ENCODE data around the gene GRAMD1B.

GRAMD1B gene

DNA sequence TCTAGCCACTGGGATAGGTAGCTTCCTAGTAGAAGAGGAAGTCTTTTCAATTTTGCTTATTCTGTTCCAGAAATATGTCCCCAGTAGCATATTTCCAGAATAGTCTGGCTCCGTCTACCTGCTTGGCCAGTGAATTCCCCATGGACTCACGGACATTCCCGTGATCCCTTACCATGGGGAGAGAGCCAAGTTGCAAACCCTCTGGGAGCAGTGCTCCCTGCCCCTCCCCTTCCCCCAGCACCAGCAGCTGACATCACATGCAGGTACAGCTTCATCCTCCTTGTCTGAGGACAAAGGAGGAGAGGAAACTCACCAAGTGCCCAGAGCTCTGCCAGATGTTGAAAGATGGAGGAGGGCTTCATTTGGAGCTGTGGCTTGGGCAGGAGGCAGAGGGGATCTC lies 61.2 kb downstream of the GRAMD1B start:
- no peak for DNase-seq (ENCODE audit: low read depth)
- H3K4me3 ChIP-seq (ENCODE audit: low read depth, low read length) = no peak overlapping the region
- TF ChIP-seq, protein P1, sequence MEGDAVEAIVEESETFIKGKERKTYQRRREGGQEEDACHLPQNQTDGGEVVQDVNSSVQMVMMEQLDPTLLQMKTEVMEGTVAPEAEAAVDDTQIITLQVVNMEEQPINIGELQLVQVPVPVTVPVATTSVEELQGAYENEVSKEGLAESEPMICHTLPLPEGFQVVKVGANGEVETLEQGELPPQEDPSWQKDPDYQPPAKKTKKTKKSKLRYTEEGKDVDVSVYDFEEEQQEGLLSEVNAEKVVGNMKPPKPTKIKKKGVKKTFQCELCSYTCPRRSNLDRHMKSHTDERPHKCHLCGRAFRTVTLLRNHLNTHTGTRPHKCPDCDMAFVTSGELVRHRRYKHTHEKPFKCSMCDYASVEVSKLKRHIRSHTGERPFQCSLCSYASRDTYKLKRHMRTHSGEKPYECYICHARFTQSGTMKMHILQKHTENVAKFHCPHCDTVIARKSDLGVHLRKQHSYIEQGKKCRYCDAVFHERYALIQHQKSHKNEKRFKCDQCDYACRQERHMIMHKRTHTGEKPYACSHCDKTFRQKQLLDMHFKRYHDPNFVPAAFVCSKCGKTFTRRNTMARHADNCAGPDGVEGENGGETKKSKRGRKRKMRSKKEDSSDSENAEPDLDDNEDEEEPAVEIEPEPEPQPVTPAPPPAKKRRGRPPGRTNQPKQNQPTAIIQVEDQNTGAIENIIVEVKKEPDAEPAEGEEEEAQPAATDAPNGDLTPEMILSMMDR (IDR thresholded peaks at IDR 0.05; ENCODE audit: low read depth, low read length, missing control alignments) = no peak

DNA sequence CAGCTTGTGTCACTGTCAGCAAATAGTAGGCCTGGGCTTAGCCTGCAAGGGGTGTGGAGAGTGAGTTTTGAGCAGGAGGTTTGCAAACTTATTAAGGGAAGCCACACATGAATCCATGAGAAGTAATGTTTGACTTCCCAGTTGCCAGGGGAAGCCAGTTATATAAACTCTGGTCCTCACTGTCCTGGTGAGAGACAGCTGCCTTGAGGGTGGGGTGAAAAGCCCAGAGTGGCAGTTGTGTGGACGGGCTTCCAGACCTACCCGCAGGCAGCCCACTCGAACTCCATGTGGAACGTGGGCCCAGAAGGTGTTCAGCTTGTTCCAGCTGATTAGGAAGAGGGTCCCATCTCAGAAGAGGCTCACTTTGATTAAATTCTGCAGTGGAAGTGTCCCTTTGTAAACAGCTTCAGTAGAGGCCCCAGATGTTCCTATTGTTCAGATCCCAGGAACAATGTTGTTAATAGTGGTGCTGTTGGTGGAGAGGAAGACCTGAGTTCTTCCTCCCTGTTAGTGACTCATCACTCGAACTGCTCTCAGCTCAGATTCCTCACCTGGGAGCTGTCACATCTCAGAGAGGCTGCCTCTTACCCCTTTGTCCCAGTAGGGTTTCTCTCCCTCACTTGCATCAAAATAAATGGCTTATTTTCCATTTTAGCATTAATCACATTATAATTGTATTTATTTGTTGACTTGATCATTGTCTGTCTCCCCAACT lies 63.4 kb downstream of the GRAMD1B start:
- H3K4me3 ChIP-seq (ENCODE audit: low read depth, low read length) = no peak overlapping the region
- TF ChIP-seq, protein P1 (IDR thresholded peaks at IDR 0.05; ENCODE audit: low read depth, low read length, missing control alignments) = no peak
- no peak for DNase-seq (ENCODE audit: low read depth)

DNA sequence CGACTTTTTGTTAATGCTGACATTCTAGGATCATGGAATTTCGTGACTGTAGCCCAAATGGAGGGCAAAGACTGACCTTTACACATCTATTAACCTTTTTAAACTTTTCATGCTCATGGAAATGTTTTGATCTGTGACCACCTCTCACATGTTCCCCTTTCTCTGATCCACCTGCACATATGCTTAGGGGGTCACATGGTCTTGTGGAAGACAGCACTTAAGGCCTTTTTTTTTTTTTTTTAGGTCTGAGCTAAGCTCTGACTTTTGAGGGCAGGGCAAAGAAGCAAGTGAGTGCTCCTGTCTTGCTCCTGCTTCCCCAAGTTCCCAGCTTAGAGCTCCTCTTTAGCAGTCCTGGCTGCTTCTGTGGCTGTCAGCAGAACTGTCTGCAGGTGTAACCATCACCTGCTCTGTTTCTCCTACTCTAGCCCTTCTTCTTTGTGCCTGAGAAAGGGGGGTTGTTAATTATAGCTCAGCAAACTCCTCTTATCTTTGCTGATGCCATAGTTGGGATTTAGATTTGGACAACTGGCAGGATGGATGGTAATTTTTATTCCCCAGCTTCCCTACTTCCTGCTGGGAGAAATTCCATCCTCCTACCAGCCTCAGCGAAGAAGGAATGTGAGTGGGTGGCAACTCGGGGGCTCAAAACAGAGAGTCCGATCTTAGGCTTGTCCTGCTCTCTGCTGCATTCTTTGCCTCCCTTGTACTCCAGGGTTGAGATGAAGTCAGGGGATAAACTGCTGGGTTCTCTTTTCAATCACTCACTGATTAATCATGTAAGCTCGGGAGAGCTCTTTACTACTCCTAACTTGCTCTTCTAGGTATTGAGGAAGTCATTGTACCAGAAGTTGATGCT lies 64.4 kb downstream of the GRAMD1B start:
- DNase-seq (ENCODE audit: low read depth) = no peak
- TF ChIP-seq, protein P1 (IDR thresholded peaks at IDR 0.05; ENCODE audit: low read depth, low read length, missing control alignments) = no peak
- no peak overlapping the region for H3K4me3 ChIP-seq (ENCODE audit: low read depth, low read length)

DNA sequence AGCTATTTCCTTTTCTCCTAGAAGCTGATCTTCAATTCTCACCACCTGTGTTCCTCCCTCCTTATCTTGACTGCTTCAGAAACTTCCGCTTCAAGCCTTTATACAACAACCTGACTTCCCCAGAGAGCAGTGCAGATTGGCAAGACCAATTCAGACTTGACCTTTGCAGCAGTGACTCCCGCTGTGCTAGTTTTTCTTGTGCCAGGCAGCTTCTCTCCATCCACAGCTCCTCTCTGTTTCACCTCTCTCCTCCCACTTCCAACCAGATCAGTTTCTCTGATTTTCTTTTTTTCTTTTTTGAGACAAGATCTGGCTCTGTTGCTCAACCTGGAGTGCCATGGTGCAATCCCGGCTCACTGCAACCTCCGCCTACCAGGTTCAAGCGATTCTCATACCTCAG lies 74.3 kb downstream of the GRAMD1B start:
- DNase-seq (ENCODE audit: low read depth) = no peak
- TF ChIP-seq, protein P1 (IDR thresholded peaks at IDR 0.05; ENCODE audit: low read depth, low read length, missing control alignments) = no peak
- H3K4me3 ChIP-seq (ENCODE audit: low read depth, low read length) = no peak overlapping the region

DNA sequence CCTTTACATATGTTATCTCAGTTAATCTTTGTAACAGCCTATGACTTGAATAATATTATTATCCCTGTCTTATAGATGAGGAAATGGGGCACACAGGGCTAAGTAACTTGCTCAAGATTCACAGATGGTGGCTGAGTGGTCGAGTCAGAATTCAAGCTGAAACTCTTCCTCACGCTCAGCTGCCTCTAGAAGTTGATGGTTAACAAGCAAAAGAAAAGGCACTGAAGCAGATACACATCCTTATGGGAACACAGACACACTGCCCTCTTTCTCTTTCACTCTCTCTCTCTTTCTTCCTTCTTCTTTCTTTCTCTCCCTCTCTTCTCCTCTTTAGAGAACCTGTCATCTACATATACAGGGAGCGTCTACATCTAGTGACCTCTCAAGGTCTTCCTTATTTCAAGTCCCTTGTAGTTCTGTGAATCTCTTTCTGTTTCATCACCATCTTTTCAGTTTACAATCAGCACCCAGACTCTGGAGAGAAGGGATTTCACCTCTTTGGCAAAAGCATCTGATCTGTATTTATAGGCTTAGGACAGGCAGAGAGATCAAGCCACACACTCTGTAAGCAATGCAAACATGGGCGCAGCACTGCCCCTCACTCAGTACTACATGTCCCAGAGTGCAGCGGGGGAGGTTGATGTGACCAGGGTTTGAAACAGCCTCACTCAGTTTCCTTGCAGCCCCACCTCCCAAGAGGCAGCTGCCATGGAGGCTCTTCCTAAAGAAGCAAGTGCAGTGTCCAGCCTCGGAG lies 75.7 kb downstream of the GRAMD1B start:
- TF ChIP-seq, protein P1 (IDR thresholded peaks at IDR 0.05; ENCODE audit: low read depth, low read length, missing control alignments) = no peak
- DNase-seq (ENCODE audit: low read depth) = no peak
- no peak overlapping the region for H3K4me3 ChIP-seq (ENCODE audit: low read depth, low read length)

DNA sequence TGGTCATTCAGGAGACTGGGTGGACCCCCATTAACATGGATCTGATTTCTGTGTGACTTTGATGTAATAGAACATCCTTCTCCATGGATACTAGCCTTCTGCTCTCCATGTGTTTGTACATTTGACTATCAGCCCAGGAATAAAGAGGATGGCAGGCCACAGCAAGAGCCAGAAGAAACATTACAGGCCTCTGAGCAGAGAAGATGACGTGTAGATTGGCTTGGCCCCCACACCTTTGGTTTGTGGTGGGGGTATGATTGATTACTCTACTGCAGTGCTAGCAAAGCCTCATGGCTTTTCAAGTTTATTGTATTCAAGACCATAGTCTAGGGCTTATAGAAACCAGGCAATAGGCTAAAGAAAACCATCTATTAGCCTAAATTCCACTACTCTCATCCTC lies 77.0 kb downstream of the GRAMD1B start:
- TF ChIP-seq, protein P1 (IDR thresholded peaks at IDR 0.05; ENCODE audit: low read depth, low read length, missing control alignments) = no peak
- no peak overlapping the region for H3K4me3 ChIP-seq (ENCODE audit: low read depth, low read length)
- DNase-seq (ENCODE audit: low read depth) = no peak
